ENCODE results near the gene AFG1L. TPM values are rescaled to one million over a fixed set of nuclear protein-coding genes. Genes with fewer than 3 reads are reported as not detected.

AFG1L gene
- total RNA-seq, 1 donor from 2014 or later = 9.4 TPM

- H3K4me3 Mint-ChIP-seq (ENCODE audit: unreplicated experiment) = no peak overlapping the region
- no peaks in the 10 kb centered on the region for H3K4me1 Mint-ChIP-seq (ENCODE audit: low read depth, unreplicated experiment)
- H3K27ac Mint-ChIP-seq (ENCODE audit: unreplicated experiment) = no peak overlapping the region
- no peaks in the 10 kb centered on the region for H3K36me3 Mint-ChIP-seq (ENCODE audit: unreplicated experiment)
- DNase-seq = no peak
- TF ChIP-seq CTCF (IDR thresholded peaks at IDR 0.05; ENCODE audit: partially characterized antibody, unreplicated experiment) = no peak
- no peaks in the 10 kb centered on the region for H3K9me3 Mint-ChIP-seq (ENCODE audit: unreplicated experiment)
- no peaks in the 10 kb centered on the region for H3K27me3 Mint-ChIP-seq (ENCODE audit: unreplicated experiment)
Measured at GRCh38 chr6:108362455-108362854, 67.6 kb downstream of the AFG1L start.

- Mint-ChIP-seq H3K27me3 (ENCODE audit: unreplicated experiment) (no peaks in the 10 kb centered on the region), H3K4me1 (ENCODE audit: low read depth, unreplicated experiment) (no peaks in the 10 kb centered on the region), H3K36me3 (ENCODE audit: unreplicated experiment) (no peaks in the 10 kb centered on the region), H3K27ac (ENCODE audit: unreplicated experiment) (no peak overlapping the region), H3K4me3 (ENCODE audit: unreplicated experiment) (no peak overlapping the region), H3K9me3 (ENCODE audit: unreplicated experiment) (peaks cover 2% of the 10 kb centered on the region)
- TF ChIP-seq CTCF (IDR thresholded peaks at IDR 0.05; ENCODE audit: partially characterized antibody, unreplicated experiment) = no peak
- DNase-seq = no peak
Measured at GRCh38 chr6:108363113-108363512, 68.3 kb downstream of the AFG1L start.

GRCh38 chr6:108363889-108364313 is 69.0 kb downstream of the AFG1L start:
- H3K9me3 Mint-ChIP-seq (ENCODE audit: unreplicated experiment) = peaks cover 2% of the 10 kb centered on the region
- H3K36me3 Mint-ChIP-seq (ENCODE audit: unreplicated experiment) = no peaks in the 10 kb centered on the region
- H3K4me3 Mint-ChIP-seq (ENCODE audit: unreplicated experiment) = no peak overlapping the region
- no peaks in the 10 kb centered on the region for H3K4me1 Mint-ChIP-seq (ENCODE audit: low read depth, unreplicated experiment)
- no peaks in the 10 kb centered on the region for H3K27me3 Mint-ChIP-seq (ENCODE audit: unreplicated experiment)
- DNase-seq = no peak
- H3K27ac Mint-ChIP-seq (ENCODE audit: unreplicated experiment) = no peak overlapping the region
- no peak for TF ChIP-seq CTCF (IDR thresholded peaks at IDR 0.05; ENCODE audit: partially characterized antibody, unreplicated experiment)

GRCh38 chr6:108364470-108364869 is 69.6 kb downstream of the AFG1L start:
- Mint-ChIP-seq H3K4me1 (ENCODE audit: low read depth, unreplicated experiment) (no peaks in the 10 kb centered on the region), H3K36me3 (ENCODE audit: unreplicated experiment) (no peaks in the 10 kb centered on the region), H3K27ac (ENCODE audit: unreplicated experiment) (no peak overlapping the region), H3K9me3 (ENCODE audit: unreplicated experiment) (peaks cover 2% of the 10 kb centered on the region), H3K27me3 (ENCODE audit: unreplicated experiment) (no peaks in the 10 kb centered on the region), H3K4me3 (ENCODE audit: unreplicated experiment) (no peak overlapping the region)
- no peak for DNase-seq
- TF ChIP-seq CTCF (IDR thresholded peaks at IDR 0.05; ENCODE audit: partially characterized antibody, unreplicated experiment) = no peak

GRCh38 chr6:108365478-108365877 is 70.6 kb downstream of the AFG1L start:
- no peak for TF ChIP-seq CTCF (IDR thresholded peaks at IDR 0.05; ENCODE audit: partially characterized antibody, unreplicated experiment)
- H3K27me3 Mint-ChIP-seq (ENCODE audit: unreplicated experiment) = no peaks in the 10 kb centered on the region
- DNase-seq = no peak
- no peaks in the 10 kb centered on the region for H3K4me1 Mint-ChIP-seq (ENCODE audit: low read depth, unreplicated experiment)
- no peaks in the 10 kb centered on the region for H3K36me3 Mint-ChIP-seq (ENCODE audit: unreplicated experiment)
- H3K4me3 Mint-ChIP-seq (ENCODE audit: unreplicated experiment) = no peak overlapping the region
- peaks cover 2% of the 10 kb centered on the region for H3K9me3 Mint-ChIP-seq (ENCODE audit: unreplicated experiment)
- no peak overlapping the region for H3K27ac Mint-ChIP-seq (ENCODE audit: unreplicated experiment)

Data from glutamatergic neuron (in vitro differentiated cells).